NCI-H2107 (cell line): ENCODE measurements around the gene RBMS3.
"Not testable (repeated sequence)": the region's sequence is repeated elsewhere in the genome, so short reads cannot be mapped to it uniquely, and the experiment has no call there.

Experiments used
- DNase-seq: peaks from one replicate; lab custom pipeline; 2025; lab: John Stamatoyannopoulos, UW

RBMS3 gene

DNA sequence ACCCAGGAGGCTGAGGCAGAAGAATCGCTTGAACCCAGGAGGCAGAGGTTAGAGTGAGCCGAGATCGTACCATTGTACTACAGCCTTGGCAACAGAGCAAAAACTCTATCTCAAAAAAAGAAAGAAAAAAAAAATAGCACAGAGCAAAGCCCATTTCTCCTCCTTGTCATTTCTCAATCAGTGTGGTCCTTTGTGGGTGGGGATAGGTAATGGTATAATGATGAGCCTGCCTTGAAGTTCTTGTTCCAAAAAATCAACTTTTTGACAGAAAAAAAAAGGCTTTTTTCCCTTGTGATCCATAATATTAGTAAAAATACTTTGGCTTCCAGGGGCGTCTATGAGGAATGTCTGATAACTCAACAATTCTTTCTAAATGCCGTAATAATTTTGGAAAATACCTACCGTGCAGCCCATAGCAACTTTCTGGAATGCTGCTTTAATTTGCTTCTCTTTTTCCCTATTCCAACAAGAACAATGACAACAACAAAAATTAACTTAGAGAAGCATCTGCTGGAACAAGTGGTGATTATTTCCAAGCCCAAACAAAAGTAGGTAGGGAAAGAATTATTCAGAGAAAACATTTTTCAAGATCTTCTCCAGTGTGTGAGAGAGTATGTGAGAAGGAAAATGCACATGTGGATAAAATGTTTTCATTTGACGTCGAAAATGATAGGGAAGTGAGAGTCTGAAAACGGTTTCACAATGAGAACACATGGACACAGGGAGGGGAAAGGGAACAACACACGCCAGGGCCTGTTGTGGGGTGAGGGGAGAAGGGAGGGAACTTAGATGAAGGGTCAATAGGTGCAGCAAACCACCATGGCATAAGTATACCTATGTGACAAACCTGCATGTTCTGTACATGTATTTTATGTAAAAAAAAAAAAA is 337.8 kb downstream of the RBMS3 start:
- DNase-seq, result no peak

DNA sequence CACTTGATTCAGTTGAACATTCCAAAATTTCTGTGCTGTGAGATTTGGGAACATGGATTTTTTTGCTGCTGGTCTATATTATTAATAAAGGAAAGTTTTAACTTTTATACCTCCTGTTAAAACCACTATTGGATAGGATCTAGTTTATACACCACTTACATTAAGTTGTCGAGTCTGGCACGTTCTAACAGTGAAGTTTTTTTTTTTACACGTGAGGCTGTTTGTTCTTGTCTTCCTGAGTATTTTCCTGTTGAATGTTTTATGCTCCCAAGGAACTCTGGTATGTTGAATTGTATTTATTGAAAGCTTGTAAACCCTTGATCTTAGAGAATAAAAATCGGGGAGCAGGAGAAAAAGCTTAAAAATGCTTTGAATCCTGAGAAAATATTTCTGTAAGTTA is 338.8 kb downstream of the RBMS3 start:
- DNase-seq, result no peak

DNA sequence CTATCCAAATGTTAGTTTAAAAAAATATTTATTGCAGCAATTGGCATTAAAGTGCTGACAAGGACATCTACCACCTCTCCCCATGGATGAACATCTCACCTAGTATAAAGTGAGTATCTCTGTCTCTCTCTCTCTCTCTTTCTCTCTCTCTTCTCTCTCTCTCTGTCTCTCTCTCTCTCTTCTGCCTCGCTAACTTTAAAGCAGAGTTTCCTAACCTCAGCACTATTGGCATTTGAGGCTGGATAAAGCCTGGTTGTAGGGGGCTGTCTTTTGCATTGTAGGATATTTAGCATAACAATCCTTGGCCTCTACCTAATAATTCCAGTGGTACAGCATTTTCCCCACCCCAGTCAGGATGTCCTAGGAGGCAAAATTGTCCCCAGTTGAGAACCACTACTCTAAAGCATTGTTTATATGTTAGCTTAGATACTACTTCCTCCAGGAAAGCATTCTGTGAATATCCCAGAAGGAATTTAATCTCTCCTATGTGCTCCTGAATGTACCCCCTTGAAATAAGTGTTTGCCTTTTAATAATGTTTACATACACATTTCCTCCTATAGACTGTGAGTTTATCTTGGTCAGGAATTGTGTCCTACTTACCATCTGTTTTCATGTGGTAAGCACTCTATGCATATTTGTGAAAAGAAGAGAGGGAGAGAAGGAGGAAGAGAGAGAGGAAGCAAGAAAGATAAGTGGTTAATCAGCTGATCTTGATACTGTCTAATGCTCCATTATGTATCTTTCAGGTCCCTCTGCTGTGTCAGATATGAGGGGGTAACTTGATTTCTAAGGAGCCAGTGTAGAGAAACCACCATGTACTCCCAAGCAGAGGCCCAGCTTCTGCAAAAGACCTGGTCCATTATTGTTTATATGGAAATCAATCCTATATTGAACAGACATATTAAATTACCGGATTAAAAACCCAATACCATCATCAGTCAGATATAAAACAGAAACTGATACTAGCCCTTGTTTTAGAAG is 346.6 kb downstream of the RBMS3 start:
- DNase-seq, result no peak

DNA sequence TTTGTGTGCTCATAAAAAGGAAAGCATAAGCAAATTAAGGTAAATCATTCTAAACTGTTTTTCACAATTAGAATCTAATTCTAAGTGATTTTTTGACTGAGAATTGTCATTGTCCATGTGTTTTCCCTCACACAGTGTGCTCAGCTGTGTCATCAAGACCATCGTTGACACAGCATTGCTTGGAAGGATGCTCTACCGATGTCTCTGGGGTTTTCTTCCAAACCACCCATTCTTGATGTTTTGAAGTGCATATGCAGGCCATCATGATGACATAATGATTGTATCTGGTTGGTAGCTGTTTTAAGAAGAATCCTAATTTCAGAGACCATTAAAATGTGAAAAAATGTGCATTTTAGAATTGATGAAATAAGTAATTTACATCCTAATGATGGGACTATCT is 347.9 kb downstream of the RBMS3 start:
- DNase-seq, result no peak

DNA sequence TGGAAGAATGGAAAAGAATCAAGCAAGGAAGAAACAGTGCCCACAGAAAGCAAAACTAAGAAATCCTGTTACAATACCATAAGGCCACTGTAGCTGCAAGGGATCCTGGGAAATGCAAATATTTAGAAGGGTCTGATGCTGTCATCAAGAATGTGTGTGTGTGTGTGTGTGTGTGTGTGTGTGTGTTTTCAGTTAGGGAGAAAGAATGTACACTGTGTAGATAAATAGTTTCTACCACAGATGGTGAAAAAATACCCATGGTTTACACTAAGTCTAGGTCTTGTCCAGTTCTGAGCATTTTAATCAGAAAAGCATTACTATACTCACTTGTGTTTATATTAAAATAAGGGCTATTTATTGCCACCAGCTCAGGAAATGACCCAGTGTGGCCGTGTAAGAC is 355.0 kb downstream of the RBMS3 start:
- no peak for DNase-seq

DNA sequence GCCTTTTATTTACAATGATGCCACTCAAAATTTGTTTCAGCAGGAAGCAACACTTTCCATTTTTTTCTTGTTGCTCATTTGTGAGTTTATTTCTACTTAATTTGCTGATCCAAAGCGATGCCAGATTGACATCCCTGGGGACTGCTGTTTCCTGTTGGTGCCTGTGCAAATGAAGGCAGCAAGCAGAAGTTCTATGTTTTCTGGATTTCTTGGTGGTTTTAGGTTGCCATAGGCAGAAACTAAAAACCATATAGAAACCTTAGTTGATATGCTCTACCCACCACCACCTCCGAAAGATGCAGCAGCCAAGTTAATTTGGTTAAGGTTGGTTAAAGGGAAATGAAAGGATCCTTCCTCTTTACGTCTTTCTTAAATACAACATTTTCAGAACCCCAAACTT is 356.2 kb downstream of the RBMS3 start:
- no peak for DNase-seq

DNA sequence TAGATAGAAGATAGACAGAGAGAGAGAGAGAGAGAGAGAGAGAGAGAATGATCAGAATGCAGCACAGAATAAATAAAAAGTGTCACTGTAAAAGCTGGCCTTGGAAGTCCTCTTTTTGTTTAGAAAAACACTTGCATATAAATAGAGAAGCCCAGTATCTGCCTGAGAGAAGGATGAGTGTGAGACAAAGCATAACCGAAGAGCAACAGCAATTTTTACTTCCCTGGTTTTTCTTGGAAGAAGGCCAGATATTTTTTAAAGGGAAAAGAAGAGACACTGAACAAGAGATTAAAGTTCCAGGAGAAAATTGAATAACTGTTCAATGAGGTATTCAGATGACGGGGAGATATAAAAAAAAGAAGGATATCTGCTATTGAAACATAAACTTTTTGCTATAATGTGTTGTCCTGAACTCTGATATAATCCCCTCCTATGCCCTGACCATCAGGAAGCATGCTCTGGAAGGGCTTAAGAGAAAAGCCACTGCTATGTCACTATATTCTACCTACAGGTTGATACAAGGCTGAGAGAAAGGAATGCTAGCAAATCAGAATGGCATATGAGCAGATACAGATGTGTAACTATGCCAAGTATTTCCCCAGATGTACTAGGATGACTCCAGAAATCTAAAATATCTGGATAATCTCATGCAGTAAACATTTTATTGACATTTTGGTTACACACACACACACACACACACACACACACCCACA is 358.9 kb downstream of the RBMS3 start:
- no peak for DNase-seq

DNA sequence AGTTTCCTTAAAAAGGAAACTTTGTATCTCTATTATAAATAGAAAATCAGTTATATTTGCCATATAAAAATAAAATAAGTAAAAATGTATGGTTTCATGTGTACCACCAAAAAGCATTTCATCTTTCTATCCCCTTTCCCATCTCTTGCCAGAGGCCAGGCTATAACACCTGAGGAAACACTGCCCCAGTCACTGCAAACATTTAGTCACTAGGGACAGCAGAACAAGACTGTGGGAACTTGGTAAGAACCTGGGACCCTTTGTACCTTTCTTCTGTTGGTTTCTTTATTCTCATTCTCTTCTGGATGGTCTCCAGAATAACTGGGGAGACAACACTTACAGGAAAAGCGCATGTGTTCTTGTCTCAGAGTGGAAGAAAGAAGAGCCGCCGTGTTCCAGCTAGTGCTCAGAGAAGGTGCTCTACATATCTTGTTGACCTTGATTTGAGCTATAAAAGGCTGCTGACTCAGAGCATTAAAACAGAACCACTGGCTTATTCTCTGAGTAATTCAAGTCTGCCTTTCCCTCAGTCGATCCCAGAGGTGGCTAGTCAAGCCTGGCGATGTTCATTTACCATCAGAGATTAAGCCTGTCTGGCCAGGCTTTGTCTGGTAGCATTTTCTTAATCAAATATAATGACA is 361.6 kb downstream of the RBMS3 start:
- DNase-seq, result no peak

DNA sequence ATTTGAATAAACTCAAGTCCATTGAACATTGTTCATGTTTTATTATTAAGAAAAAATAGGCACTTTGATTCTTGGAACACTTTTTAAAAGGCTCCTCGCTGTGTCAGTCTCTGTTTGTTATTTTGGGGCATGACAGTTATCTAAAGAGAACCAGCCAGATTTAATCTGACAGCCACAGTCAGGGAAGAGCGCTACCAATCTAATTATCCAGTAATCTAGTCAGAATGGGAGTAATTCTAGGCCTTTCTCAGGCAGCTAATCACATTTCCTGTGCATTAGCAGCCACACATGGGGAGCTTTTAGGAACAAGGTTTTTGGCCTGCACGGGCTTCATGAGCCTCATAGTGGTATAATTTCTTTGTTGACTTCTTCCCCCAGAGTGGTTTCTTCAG is 362.2 kb downstream of the RBMS3 start:
- no peak for DNase-seq

DNA sequence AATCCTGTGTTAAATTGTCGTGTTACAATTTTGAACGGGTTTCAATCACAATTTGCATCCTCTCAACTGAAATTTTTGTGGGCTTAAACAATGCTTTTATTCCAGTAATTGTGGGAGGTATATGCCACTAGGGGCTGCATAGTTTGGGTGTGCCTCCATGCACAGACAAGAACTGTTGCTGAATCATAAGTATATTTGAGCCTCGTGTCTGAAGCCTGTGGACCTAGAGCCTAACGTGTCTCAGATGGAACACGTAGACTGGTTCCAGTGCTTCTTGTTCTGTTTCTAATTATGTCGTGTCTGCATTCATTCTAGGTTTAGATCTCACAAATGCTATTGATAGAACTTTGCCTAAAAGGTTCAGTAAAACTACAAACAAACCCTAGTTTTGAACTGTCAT is 363.4 kb downstream of the RBMS3 start:
- no peak for DNase-seq

DNA sequence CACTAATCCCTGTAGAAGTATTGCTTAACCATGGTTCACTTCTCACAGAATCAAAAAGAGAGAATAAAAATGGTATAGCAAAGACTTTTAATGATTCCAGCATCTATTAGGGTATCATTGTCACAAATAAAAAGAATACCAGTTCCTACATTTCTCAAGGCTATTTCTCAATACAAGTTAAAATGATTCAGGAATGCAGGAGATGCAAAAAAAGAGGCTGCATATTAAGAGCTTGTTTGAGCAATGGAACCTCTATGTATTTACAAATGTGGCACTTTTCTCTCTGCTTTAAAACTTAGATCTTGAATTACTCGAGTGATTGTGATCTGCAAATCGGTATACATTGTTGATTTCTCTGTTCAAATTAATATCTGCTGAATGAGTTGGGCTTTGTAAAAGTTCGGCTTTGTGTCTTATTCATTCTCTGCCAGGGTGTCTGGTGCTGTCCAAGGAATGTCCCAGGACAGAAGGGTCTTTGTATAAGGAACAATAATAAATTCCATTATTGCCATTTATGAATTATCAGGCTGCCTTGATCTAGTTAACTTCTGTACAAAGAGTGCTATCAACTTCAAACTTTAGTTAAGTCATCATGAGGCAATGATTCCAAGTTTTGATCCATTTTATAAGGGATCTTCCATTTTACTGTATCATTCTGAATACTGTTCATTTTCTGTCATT is 364.2 kb downstream of the RBMS3 start:
- no peak for DNase-seq

DNA sequence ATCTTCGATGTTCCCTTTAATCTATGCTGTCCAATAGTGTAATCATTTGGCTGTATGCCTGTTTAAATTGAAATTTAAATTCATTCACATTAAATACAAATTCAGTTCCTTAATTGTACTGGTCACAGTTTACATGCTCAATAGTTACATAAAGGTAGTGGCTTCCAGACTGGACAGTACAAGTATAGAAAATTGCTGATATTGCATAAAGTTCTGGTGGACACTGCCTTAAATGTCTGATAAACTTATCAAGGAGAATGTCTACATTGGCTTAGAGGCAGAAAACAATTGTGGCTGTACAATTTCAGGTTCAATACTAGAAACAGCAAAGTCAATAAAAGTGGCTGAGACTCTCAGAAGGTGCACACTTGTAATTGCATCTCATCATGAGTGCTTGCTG is 365.2 kb downstream of the RBMS3 start:
- no peak for DNase-seq

DNA sequence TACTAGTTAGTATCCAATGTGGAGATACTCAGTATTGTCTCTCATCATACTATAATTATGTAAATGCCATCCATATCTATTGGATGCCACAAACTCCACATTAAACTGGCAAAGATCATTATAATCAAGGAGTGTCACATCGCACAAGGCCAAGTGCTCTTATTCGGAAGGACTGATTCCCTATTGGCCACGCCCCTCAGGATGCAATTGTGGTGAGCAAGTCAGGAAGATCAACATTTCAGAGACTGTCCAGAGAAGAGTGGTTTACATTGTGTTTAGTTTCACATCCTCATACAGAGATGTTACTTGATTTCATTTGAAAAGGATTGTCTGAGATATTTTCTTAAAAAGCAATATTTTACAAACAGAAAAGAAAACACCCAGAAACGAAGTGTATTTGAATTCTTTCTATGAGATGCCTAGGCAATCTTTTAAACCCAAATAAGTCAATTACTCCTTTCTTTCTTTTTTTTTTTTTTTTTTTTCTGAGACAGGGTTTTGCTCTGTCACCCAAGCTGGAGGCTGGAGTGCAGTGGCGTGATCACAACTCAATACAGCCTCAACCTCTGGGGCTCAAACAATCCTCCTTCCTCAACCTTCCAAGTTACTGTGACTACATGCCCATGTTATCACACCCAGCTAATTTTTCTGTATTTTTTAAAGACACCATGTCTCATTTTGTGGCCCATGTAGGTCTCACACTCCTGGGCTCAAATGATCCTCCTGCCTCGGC is 369.1 kb downstream of the RBMS3 start:
- no peak for DNase-seq

DNA sequence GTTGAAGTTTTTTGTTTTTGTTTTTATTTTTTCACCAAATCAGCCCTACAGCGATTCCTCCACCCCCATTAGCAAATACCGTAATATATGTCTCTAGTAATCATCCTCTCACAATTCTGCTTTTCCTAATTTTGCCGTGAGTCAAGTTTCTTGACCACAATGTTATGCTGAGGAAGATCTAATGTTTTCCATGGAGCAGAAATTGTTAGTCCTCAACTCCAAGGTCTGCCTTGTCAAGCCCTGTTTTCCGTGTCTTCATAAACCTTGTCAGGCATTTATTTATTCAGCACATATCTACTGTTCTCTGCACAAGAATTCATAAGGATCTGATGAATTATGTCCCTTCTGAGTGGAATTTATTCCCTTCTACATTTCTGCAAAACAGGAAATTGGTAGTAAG is 372.8 kb downstream of the RBMS3 start:
- DNase-seq, result no peak

DNA sequence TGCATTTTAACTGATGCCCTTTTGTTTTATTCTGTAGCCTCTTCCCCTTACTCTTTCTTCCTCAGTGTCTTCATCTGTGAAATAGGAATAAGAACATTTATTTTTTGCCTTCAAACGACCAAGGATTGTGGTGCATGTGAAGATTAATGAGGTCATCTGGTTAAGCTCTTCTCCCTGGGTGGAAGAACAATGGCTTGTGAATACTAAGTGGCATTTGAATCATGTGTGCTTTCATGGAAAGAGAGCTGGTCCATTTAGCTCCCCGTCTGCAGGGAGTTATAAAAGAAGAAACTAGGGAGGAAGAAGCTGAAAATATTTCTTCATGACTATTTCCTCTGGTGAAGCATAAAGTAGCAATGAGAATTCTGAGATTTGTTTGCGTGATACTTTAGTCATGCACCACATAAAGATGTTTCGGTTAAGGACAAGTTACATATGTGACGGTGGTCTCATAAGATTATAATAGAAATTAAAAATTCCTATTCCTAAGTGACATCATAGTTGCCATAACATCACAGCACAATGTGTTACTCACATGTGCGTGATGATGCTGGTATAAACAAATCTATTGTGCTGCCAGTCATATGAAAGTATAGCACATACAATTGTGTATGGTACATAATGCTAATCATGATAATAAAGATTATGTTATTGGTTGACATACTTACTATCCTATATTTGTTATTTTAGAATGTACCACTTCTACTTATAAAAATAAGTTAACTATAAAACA is 374.3 kb downstream of the RBMS3 start:
- no peak for DNase-seq

DNA sequence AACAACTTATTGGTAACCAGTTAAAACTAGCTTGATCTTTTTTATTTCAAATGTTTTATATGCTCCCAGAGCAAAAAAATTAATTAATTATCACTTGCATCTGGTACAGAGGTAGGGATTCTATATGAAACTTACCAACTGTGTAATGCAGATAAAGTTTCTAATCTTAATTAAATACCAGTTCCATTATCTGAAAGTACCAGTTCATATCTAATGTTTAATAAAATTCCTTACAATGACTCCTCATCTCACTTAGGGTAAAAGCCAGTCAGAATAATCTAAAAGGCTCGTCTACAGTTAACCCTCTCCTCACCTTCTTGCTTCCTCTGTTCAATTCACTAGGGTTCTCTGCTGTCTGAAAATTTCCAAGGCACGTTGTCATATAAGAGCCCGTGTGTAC is 384.8 kb downstream of the RBMS3 start:
- DNase-seq, result no peak

DNA sequence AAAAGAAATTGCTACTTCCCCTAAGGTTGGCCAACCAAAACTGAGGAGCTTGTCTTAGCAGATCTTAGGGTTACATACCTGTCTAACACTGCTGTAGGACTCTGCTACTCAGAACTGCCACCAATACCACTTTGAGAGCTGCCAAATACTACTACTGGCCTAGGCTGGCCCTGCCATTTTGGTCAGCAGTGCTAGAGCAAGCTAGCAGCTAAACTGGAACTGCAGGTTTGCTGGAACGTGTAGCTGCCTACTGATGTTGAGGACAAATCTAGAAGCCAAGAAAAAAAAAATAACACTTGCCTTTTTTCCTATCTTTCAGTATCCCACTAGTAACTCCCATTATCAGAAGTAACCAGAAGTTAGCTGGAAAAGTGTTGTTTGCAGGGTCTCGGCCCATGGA is 387.4 kb downstream of the RBMS3 start:
- no peak for DNase-seq

DNA sequence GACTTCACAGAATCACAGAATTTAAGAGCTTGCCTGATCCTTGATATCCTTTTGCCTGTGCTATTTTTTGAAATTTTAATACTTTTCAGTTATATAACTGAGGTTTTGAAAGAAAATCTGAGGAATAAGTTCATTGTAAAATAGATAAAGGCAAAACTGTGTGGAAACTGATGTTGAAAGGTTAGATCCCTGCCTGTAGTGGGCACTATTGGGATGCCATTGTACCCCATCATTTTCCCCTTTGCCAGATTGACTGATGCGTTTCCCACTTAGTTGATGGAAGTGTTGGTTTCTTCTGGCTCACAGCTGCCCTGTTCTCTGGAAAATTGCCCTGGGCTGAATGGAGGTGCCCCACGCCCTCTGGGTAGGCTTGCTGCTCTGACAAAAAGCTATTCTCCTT is 387.9 kb downstream of the RBMS3 start:
- DNase-seq, result no peak

DNA sequence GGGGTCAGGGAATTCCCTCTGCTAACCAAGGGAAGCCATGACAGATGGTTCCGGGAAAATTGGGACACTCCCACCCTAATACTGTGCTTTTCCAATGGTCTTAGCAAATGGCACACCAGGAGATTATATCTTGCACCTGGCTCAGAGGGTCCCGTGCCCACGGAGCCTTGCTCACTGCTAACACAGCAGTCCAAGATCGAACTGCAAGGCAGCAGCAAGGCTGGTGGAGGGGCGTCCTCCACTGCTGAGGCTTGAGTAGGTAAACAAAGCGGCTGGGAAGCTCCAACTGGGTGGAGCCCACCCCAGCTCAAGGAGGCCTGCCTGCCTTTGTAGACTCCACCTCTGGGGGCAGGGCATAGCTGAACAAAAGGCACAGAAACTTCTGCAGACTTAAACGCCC is 389.6 kb downstream of the RBMS3 start:
- DNase-seq, result not testable (repeated sequence)

DNA sequence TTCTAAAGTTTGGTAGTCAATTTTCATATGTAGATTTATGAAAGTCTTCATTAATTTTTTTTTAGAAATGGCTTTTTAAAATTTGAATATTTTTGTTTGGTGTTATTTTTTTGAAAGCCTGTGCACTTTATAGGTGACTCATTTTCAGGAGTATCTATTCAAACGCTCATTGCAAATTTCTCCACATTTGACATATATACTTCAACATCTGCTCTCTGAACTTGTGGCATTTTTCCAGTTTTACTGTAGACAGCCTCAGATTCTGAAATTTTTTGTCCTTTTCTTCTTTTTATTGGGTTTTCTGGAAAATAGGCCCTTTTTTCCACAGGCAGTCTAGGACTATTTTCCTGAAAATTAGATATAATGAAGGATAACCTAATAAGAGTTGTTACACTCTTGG is 396.6 kb downstream of the RBMS3 start:
- DNase-seq, result no peak
